DND-41 (cell line): ENCODE data around the gene GOPC.

ENCODE experiments used
- ATAC-seq: fragments of 200-7000 bp; cut with Tn5 transposase; 3 replicates; pipeline ENCODE4 v1.9.1; 2021; ENCODE audit warnings: low read depth; ENCODE audit not compliant: insufficient read depth
- DNase-seq: peaks from one replicate; pipeline ENCODE4 v3.0.0-alpha.2; 2020
- H2AFZ ChIP-seq: 2 replicates; pipeline ENCODE4 v1.6.0; 2012; ENCODE audit warnings: low read depth, low read length
- H3K27ac ChIP-seq: 2 replicates; pipeline ENCODE4 v1.5.1; 2012; ENCODE audit warnings: low read length, inconsistent platforms
- H3K27me3 ChIP-seq: fragments of 200-600 bp; sonication (generic); 2 replicates; pipeline ENCODE4 v1.6.0; 2012; ENCODE audit warnings: low read length, mild to moderate bottlenecking, inconsistent platforms; ENCODE audit not compliant: insufficient read depth, poor library complexity
- H3K36me3 ChIP-seq: 2 replicates; pipeline ENCODE4 v1.5.1; 2012; ENCODE audit warnings: low read length, inconsistent platforms; ENCODE audit not compliant: insufficient read depth
- H3K4me1 ChIP-seq: 2 replicates; pipeline ENCODE4 v1.5.1; 2012; ENCODE audit warnings: mild to moderate bottlenecking, low read length; ENCODE audit not compliant: insufficient read depth
- H3K4me2 ChIP-seq: 2 replicates; pipeline ENCODE4 v1.6.0; 2012; ENCODE audit warnings: mild to moderate bottlenecking, moderate library complexity, low read length, inconsistent platforms; ENCODE audit not compliant: insufficient read depth
- H3K4me3 ChIP-seq, 2 experiments: fragments of 200-600 bp in 1 of 2; shearing (Covaris generic) in 1 of 2; 2 replicates each; pipeline ENCODE4 v1.5.1; 2012 to 2016; ENCODE audit warnings: inconsistent platforms in 2 of 2, low read length in 2 of 2, mild to moderate bottlenecking in 2 of 2, low read depth in 1 of 2, moderate library complexity in 1 of 2
- H3K79me2 ChIP-seq: 2 replicates; pipeline ENCODE4 v1.6.0; 2012; ENCODE audit warnings: low read length, inconsistent platforms; ENCODE audit not compliant: insufficient read depth
- H3K9ac ChIP-seq: 2 replicates; pipeline ENCODE4 v1.6.0; 2012; ENCODE audit warnings: low read depth, mild to moderate bottlenecking, inconsistent platforms, low read length, moderate library complexity
- H3K9me3 ChIP-seq: 2 replicates; pipeline ENCODE4 v1.5.1; 2012; ENCODE audit warnings: low read length, moderate library complexity, mild to moderate bottlenecking, inconsistent platforms; ENCODE audit not compliant: insufficient read depth, severe bottlenecking
- H4K20me1 ChIP-seq: 2 replicates; pipeline ENCODE4 v1.6.0; 2012; ENCODE audit warnings: low read length; ENCODE audit not compliant: insufficient read depth
- EZH2 ChIP-seq: IDR thresholded peaks from 3 replicates; pipeline ENCODE4 v1.6.1; 2012; ENCODE audit warnings: borderline replicate concordance, low read depth, mild to moderate bottlenecking, moderate library complexity, low read length, inconsistent platforms; ENCODE audit not compliant: severe bottlenecking
- TF ChIP-seq, protein P1 (sequence below): IDR thresholded peaks from 2 replicates; pipeline ENCODE4 v1.5.1; 2012; ENCODE audit warnings: borderline replicate concordance, low read length, moderate library complexity, mild to moderate bottlenecking; ENCODE audit not compliant: poor library complexity, severe bottlenecking; ENCODE audit errors: extremely low read depth

The GOPC gene

DNA sequence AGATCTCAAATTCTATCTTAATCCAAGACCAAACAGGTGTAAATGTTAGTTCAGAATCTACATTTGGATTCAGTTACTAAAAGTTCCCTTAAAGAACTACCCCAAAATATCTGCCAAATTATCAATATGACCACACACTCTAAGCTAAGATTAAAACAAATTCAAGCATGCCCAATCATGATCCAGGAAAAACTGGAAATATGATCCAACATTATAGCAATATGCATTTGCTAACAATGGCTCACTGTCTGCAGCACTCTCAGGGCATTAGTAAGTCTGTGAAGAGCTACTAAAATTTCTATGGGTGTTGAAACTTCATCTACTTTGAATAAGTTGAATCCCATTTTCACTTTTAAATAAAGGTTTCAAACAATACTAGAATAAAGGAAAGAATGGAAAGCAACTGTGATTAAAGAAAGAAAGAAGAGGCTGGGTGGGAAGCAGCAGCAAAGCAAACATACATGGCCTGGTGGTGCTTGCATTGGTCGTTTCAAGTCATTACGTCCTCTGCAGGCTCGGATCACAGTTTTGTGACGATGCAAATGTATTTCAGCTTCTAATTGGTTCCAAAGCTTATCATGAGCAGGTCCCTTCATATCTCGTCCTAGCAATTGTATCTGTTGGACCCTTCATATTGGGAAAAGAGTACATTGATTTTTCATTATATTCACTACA, 29.2 kb downstream of the GOPC start:
- H3K27ac ChIP-seq: no peak overlapping the region
- no peak for ATAC-seq
- H3K4me1 ChIP-seq: no peaks in the 10 kb centered on the region
- no peak overlapping the region for H3K4me2 ChIP-seq
- DNase-seq: no peak
- no peaks in the 10 kb centered on the region; the same call in 1 of the 2 replicates for H4K20me1 ChIP-seq
- H3K9ac ChIP-seq: no peak overlapping the region
- H3K79me2 ChIP-seq: 0 out of 2 replicates have a peak, but pooled peaks cover 2% of the 10 kb centered on the region
- H3K36me3 ChIP-seq: peaks cover 71% of the 10 kb centered on the region
- no peaks in the 10 kb centered on the region for H3K27me3 ChIP-seq
- no peaks in the 10 kb centered on the region for H3K9me3 ChIP-seq
- no peak overlapping the region for H3K4me3 ChIP-seq
- no peak overlapping the region for H2AFZ ChIP-seq
- TF ChIP-seq, protein P1, sequence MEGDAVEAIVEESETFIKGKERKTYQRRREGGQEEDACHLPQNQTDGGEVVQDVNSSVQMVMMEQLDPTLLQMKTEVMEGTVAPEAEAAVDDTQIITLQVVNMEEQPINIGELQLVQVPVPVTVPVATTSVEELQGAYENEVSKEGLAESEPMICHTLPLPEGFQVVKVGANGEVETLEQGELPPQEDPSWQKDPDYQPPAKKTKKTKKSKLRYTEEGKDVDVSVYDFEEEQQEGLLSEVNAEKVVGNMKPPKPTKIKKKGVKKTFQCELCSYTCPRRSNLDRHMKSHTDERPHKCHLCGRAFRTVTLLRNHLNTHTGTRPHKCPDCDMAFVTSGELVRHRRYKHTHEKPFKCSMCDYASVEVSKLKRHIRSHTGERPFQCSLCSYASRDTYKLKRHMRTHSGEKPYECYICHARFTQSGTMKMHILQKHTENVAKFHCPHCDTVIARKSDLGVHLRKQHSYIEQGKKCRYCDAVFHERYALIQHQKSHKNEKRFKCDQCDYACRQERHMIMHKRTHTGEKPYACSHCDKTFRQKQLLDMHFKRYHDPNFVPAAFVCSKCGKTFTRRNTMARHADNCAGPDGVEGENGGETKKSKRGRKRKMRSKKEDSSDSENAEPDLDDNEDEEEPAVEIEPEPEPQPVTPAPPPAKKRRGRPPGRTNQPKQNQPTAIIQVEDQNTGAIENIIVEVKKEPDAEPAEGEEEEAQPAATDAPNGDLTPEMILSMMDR: no peak
- no peak for TF ChIP-seq EZH2

DNA sequence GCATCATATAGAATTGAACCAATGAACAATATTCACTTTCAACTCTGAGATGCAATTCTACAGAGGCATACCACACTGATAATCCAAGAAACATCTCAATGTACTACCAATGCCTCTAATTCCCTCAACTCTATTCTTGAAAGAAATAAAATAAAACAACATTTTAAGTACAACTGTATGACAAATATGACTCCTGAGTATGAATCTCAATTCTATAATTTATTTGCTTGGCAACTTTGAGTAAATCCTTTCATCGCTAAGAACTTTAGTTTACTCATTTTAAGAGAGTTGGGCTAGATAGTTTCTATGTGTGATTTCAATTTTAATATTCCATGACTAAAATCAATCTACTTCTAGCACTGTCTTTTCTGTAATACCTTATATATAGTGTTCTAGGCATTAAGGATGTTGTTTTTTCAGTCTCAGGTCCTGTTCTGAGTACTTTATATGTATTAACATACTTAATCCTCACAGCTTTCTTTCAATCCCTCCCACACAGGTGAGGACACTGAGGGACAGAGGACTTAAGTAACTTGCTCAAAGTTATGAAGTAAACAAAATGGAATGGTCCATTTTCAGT, 33.4 kb downstream of the GOPC start:
- Histone ChIP-seq H3K4me1 (no peaks in the 10 kb centered on the region), H3K4me3 (no peak overlapping the region), H3K27ac (no peak overlapping the region), H3K9me3 (no peaks in the 10 kb centered on the region), H3K27me3 (no peaks in the 10 kb centered on the region), H3K36me3 (peaks cover 84% of the 10 kb centered on the region), H3K79me2 (no peaks in the 10 kb centered on the region), H4K20me1 (no peaks in the 10 kb centered on the region), H2AFZ (no peak overlapping the region), H3K4me2 (no peak overlapping the region), H3K9ac (no peak overlapping the region)
- ATAC-seq (no peak), DNase-seq (no peak)
- TF ChIP-seq, protein P1: no peak
- TF ChIP-seq EZH2: no peak

DNA sequence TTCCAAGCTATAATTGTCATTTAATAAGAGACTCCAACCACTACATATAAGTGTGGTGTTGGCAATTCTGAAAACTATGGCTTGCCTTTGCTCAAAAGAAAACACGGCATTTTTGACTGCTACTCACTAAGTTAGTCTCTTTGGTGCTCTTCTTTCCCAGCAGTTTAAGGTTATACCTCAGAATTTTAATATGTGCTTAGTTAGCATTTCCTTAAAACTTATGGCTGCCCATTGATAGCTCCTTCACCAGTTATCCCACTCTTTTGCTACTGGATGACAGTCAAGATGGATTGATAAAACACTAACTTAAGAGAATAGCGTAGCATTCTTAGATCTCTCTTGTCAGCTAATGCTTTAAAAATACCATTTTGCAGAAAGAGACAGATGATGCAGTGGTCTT, 34.1 kb downstream of the GOPC start:
- no peaks in the 10 kb centered on the region for H3K27me3 ChIP-seq
- H3K27ac ChIP-seq: no peak overlapping the region
- TF ChIP-seq EZH2: no peak
- TF ChIP-seq, protein P1: no peak
- no peaks in the 10 kb centered on the region for H3K4me1 ChIP-seq
- H4K20me1 ChIP-seq: no peaks in the 10 kb centered on the region
- H3K79me2 ChIP-seq: no peaks in the 10 kb centered on the region
- no peak overlapping the region for H3K4me3 ChIP-seq
- H3K9ac ChIP-seq: no peak overlapping the region
- ATAC-seq: no peak
- H3K9me3 ChIP-seq: no peaks in the 10 kb centered on the region
- DNase-seq: no peak
- peaks cover 84% of the 10 kb centered on the region for H3K36me3 ChIP-seq
- no peak overlapping the region for H3K4me2 ChIP-seq
- H2AFZ ChIP-seq: no peak overlapping the region
